Gastroesophageal sphincter (tissue), 4 donors: ENCODE results near the gene UBXN6. TPM values are rescaled to one million over a fixed set of nuclear protein-coding genes. Genes with fewer than 3 reads are reported as not detected.

ENCODE experiments used
- ATAC-seq: fragments of 150-250 bp; one replicate; pipeline ENCODE4 v1.9.1; 2016; ENCODE audit warnings: mild to moderate bottlenecking, moderate library complexity
- H3K27ac ChIP-seq, 4 donors: fragments of 200-600 bp; sonication (generic) in 3 of 4; 1 replicate in 3 of 4; 2 replicates in 1 of 4; pipeline ENCODE4 v1.5.1; 2016 to 2019
- H3K27me3 ChIP-seq: fragments of 200-600 bp; sonication (generic); one replicate; pipeline ENCODE4 v1.5.1; 2019
- H3K36me3 ChIP-seq, 2 donors: fragments of 200-600 bp; sonication (generic); one replicate each; pipeline ENCODE4 v1.5.1; 2019; ENCODE audit warnings: control low read depth in 1 of 2
- H3K4me1 ChIP-seq, 3 donors: fragments of 200-600 bp; sonication (generic); 1 replicate in 2 of 3; 2 replicates in 1 of 3; pipeline ENCODE4 v1.5.1; 2016 to 2019; ENCODE audit warnings: control low read depth in 2 of 3
- H3K4me3 ChIP-seq, 2 donors: fragments of 200-600 bp; sonication (generic); one replicate each; pipeline ENCODE4 v1.5.1; 2019; ENCODE audit warnings: mild to moderate bottlenecking in 1 of 2, moderate library complexity in 1 of 2
- H3K9me3 ChIP-seq, 3 donors: fragments of 200-600 bp; sonication (generic); one replicate each; pipeline ENCODE4 v1.5.1; 2017 to 2019; ENCODE audit warnings: control low read depth in 2 of 3
- CTCF ChIP-seq, 4 experiments: fragments of 200-600 bp in 2 of 4; fragments of 450-650 bp in 2 of 4; sonication (generic) in 1 of 4; IDR thresholded peaks; one replicate each; pipeline ENCODE4 v1.5.1; 2017 to 2019; ENCODE audit warnings: antibody characterized with exemption in 4 of 4, mild to moderate bottlenecking in 2 of 4, moderate library complexity in 2 of 4
- EP300 ChIP-seq: sonication (generic); formaldehyde crosslinking; IDR thresholded peaks from one replicate; pipeline ENCODE4 v1.6.1; 2017; ENCODE audit warnings: antibody characterized with exemption, mild to moderate bottlenecking
- POLR2A ChIP-seq, 2 donors: fragments of 450-650 bp; IDR thresholded peaks; one replicate each; pipeline ENCODE4 v1.6.1; 2017; ENCODE audit warnings: antibody characterized with exemption in 2 of 2, mild to moderate bottlenecking in 2 of 2, moderate library complexity in 1 of 2
- POLR2AphosphoS5 ChIP-seq: sonication (generic); formaldehyde crosslinking; IDR thresholded peaks from one replicate; pipeline ENCODE4 v1.6.1; 2017; ENCODE audit warnings: antibody characterized with exemption
- WGBS, 2 donors: methylation state at CpG; one replicate each; pipeline ENCODE4 v1.1.5; 2018; ENCODE audit warnings: low coverage in 1 of 2; 5-methylcytosine and 5-hydroxymethylcytosine counted together
- total RNA-seq, 4 donors: library from RNA; depleted of rRNA; stranded (reverse); fragments of >200 nt; gene quantifications; one replicate each; pipeline ENCODE4 v1.1.0, GENCODE V29; 2016

Gene UBXN6
- total RNA-seq, 4 donors from 2014 or later: 62.6 to 130 (median 80.6) TPM

GRCh38 chr19:4493929-4494690, 36.5 kb upstream of the UBXN6 start:
- 95% methylated on average over 11 of the region's 61 CpGs; no CpG with 5 or more reads in 1 of the 2 donors for WGBS, 2 donors
- TF ChIP-seq POLR2AphosphoS5 (no peak), EP300 (no peak)
- Histone ChIP-seq H3K9me3 (no peaks in the 10 kb centered on the region), H3K27ac (no peak overlapping the region), H3K4me1 (no peaks in the 10 kb centered on the region), H3K4me3 (no peak overlapping the region), H3K27me3 (no peaks in the 10 kb centered on the region), H3K36me3 (peaks cover 0 to 89% of the 10 kb centered on the region in 2 donors)
- no peak for ATAC-seq

GRCh38 chr19:4493104-4493928, 35.7 kb upstream of the UBXN6 start:
- TF ChIP-seq EP300 (no peak), CTCF (IDR thresholded peaks at IDR 0.05) (no peak), POLR2AphosphoS5 (no peak), POLR2A (IDR thresholded peaks at IDR 0.05) (no peak)
- H3K36me3 ChIP-seq: peaks cover 0 to 89% of the 10 kb centered on the region in 2 donors
- H3K27me3 ChIP-seq: no peaks in the 10 kb centered on the region
- H3K27ac ChIP-seq: no peak overlapping the region
- no peaks in the 10 kb centered on the region for H3K4me1 ChIP-seq
- WGBS, 2 donors: 86 to 95% methylated on average over 4 to 14 of the region's 41 CpGs
- no peaks in the 10 kb centered on the region for H3K9me3 ChIP-seq
- no peak overlapping the region for H3K4me3 ChIP-seq
- ATAC-seq: no peak

GRCh38 chr19:4492337-4493103, 34.9 kb upstream of the UBXN6 start:
- no peaks in the 10 kb centered on the region for H3K27me3 ChIP-seq
- WGBS, 2 donors: 85% methylated on average over 2 of the region's 3 CpGs; no CpG with 5 or more reads in 1 of the 2 donors

GRCh38 chr19:4491446-4491845, 33.9 kb upstream of the UBXN6 start:
- Histone ChIP-seq H3K4me3 (no peak overlapping the region), H3K36me3 (peaks cover 0 to 89% of the 10 kb centered on the region in 2 donors), H3K4me1 (no peaks in the 10 kb centered on the region), H3K27ac (no peak overlapping the region), H3K27me3 (no peaks in the 10 kb centered on the region), H3K9me3 (no peaks in the 10 kb centered on the region)
- 80% methylated on average over 1 of the region's 21 CpGs; no CpG with 5 or more reads in 1 of the 2 donors for WGBS, 2 donors
- no peak for ATAC-seq
- TF ChIP-seq EP300 (no peak), POLR2A (IDR thresholded peaks at IDR 0.05) (no peak), CTCF (IDR thresholded peaks at IDR 0.05) (no peak), POLR2AphosphoS5 (no peak)

More at GRCh38 chr19:4492337-4493103, 34.9 kb upstream of the UBXN6 start:
- no peak overlapping the region for H3K4me3 ChIP-seq
- no peak overlapping the region for H3K27ac ChIP-seq
- H3K9me3 ChIP-seq: no peaks in the 10 kb centered on the region
- no peak for ATAC-seq
- no peaks in the 10 kb centered on the region for H3K4me1 ChIP-seq
- no peak for TF ChIP-seq POLR2AphosphoS5
- TF ChIP-seq POLR2A (IDR thresholded peaks at IDR 0.05): no peak
- TF ChIP-seq CTCF (IDR thresholded peaks at IDR 0.05): no peak
- no peak for TF ChIP-seq EP300
- H3K36me3 ChIP-seq: peaks cover 0 to 89% of the 10 kb centered on the region in 2 donors

GRCh38 chr19:4488496-4488895, 30.9 kb upstream of the UBXN6 start:
- no peaks in the 10 kb centered on the region for H3K27me3 ChIP-seq
- no peak overlapping the region for H3K4me3 ChIP-seq
- H3K9me3 ChIP-seq: no peaks in the 10 kb centered on the region
- H3K36me3 ChIP-seq: peaks cover 0 to 80% of the 10 kb centered on the region in 2 donors
- no peak for ATAC-seq
- no peak overlapping the region for H3K27ac ChIP-seq
- H3K4me1 ChIP-seq: no peaks in the 10 kb centered on the region
- TF ChIP-seq POLR2A (IDR thresholded peaks at IDR 0.05) (no peak), CTCF (IDR thresholded peaks at IDR 0.05) (no peak), POLR2AphosphoS5 (no peak), EP300 (no peak)
- WGBS, 2 donors: 96% methylated on average over 6 of the region's 29 CpGs; no CpG with 5 or more reads in 1 of the 2 donors
